ENCODE measurements around the gene NEK8.
"Not testable (repeated sequence)": the region's sequence is repeated elsewhere in the genome, so short reads cannot be mapped to it uniquely, and the experiment has no call there.

NEK8 gene

DNA sequence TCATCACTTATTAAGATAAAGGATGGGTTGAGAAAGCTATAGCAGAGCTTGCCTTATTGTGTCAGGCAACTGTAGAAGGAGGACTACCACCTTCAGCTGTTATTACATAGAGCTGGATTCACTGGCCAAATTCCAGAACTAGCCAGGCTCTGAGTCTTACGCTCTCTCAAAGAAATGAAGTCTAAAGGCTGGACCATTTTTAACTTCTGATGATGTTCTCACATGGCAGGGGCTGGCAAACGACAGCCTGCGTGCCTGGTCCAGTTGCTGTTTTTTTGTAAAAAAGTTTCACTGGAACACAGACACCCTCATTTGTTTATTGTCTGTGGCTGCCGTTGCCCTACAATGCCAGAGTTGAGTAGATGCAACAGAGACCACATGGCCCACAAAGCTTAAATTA is 36.5 kb downstream of the NEK8 start:
- DNase-seq = no peak

DNA sequence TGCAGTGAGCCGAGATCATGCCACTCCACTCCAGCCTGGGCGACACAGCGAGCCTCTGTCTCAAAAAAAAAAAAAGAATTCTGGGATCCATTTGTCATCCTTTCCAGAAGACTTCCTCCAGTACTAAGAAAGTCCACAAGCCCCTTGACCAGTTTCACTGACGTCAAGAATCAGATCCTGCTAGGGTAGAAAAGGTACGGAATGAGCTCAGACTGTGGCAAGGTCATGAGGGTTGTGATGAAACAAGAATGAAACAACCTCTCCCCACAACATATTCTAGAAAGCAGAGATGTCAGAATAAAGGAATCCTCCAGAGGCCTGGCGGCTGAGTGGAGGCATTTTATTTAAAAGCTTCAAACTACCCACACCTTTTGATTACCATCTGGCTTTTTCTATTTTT is 45.1 kb downstream of the NEK8 start:
- DNase-seq = no peak

DNA sequence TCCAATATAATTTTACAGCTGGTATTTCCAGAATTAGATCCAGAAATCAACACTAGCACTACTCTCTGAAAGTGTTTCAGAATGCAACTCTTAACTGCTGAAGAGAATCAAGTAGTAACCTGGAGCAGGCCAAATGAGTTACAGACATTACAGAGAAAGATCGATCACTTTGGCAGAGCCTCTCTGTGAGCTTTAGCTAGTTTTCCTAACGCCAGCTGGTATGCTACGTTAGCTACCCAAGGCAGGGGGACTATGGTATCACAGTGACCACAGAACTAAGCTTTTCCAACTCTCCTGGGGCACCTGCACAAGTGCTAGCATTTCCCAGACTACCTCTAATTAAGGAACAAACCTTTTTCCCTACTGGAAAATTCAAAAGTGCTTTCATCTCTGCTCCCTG is 45.6 kb downstream of the NEK8 start:
- no peak for DNase-seq

DNA sequence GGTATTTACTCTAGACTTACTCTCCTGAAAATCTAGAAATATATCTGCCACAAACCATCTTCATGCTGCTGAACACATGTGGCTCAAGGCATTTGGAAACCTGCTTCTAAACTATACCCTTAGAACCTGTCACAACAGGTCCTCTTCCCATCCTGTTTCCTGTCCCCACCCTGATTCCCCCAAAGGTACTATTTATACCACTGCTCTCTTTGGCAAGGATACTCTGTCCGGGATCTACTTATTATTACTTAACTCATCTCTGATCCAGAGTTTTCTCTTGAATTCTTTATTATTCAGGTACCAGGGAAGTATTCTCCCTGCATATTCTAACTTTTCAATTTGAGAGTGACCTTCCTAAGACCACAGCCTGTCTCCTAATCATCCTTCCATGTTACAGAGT is 48.6 kb downstream of the NEK8 start:
- DNase-seq = no peak

DNA sequence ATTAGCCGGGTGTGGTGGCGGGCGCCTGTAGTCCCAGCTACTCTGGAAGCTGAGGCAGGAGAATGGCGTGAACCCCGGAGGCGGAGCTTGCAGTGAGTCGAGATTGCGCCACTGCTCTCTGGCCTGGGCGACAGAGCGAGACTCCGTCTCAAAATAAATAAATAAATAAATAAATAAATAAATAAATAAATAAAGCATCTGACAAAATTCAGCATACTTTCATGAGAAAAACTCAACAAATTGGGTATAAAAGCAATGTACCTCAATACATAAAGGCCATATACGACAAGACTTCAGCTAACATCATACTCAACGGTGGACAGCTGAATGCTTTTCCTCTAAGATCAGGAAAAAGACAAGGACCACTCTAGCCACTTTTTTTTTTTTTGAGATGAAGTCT is 51.0 kb downstream of the NEK8 start:
- DNase-seq = not testable (repeated sequence)

DNA sequence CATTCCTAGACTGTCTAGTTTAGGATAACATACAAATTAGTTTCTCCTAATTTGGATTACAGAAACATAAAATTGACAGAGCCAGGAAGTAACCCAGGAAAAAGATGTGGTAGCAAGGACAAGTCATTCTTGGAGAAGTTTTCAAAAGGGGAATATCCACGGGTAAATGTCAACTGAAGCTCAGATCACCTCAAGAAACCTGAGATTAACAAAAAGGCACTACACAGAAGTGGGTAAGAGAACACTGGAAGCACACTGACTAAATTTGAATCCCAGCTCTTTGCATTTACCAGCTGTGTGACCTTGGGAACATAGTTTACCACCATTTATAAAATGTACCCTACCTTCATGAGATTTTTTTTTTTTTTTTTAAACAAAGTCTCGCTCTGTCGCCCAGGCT is 54.6 kb downstream of the NEK8 start:
- DNase-seq = no peak

DNA sequence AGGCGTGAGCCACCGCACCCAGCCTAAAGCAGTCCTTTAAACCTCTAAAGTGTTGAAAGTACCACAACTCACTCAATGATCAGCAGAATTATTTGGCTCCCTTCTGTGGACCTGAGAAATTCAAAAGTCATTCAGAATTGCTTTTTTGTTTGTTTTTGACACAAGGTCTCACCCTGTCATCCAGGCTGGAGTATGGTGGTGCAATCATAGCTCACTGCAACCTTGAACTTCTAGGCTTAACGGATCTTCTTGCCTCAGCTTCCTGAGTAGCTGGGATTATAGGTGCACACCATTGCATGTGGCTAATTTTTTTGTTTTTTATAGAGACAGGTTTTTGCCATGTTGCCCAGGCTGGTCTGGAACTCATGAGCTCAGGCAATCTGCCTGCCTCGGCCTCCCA is 59.5 kb downstream of the NEK8 start:
- DNase-seq = no peak
